HG03139 (cell line): ENCODE data around the gene CRYBA4.

Experiments used
- ATAC-seq: cut with Tn5 transposase; IDR thresholded peaks from one replicate; pipeline ENCODE4 v1.9.1; 2021; ENCODE audit not compliant: unreplicated experiment

The CRYBA4 gene

DNA sequence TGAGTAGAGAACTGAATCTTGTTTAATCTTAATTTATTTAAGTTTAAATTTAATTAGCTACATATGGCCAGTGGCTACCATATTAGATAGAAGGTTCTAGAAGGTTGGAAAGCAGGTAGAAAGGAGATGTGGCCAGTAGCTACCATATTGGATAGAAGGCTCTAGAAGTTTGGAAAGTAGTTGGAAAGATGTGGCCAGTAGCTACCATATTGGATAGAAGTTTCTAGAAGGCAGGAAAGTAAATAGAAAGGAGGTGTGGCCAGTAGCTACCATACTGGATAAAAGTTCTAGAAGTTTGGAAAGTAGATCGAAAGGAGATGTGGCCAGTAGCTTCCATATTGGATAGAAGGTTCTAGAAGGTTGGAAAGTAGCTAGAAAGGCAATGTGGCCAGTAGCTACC lies 2.2 kb downstream of the CRYBA4 start:
- ATAC-seq, result no peak

DNA sequence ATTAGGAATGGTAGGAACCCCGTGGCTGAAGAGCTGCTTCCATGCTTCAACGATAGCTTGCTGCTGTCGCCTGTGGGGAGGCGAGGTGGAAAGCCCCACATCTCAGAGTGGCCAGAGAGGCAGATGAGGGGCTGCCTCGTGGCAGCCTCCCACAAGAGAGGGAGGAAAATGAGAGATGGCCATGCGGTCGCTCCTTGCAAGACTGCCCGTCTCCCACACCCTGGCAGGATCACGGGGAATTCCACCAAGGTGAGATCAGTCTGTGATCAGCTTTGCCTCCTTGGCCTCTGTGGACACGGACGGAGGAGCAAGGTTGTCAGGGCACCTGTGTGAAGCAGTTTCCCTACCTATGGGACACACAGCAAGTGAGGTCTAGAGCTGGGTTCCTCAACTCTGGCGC lies 3.0 kb downstream of the CRYBA4 start:
- no peak for ATAC-seq

DNA sequence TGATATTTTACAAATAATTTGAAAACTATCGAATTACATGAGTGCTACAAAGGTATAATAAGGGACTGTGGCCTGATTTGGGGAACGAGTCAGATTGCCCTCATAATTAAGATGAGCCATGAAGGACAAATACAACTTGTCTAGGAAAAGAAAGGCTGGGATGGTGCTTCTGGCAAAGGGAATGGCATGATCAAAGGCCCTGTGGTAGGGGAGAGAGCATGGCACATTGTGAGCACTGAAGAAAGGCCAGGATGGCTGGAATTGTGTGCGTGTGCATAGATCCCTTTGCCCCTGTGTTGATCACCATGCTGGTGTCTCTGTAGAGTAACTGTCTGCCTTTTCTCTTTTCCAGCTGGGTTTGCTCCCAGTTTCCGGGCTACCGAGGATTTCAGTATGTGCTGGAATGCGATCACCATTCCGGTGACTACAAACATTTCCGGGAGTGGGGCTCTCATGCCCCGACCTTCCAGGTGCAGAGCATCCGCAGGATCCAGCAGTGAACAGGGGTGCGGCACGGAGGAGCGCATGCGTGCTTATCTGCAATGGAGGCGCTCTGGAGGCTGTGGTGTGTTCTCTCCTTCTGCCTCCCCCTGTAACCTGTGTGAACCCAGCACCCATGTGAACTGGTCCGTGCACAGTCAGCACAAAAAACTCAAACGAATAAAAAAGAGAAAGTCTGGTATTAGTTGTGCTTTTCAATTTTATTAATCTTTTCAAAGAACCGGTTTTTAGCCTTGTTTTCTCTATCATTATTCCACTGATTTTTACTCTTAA lies 8.4 kb downstream of the CRYBA4 start:
- no peak for ATAC-seq

DNA sequence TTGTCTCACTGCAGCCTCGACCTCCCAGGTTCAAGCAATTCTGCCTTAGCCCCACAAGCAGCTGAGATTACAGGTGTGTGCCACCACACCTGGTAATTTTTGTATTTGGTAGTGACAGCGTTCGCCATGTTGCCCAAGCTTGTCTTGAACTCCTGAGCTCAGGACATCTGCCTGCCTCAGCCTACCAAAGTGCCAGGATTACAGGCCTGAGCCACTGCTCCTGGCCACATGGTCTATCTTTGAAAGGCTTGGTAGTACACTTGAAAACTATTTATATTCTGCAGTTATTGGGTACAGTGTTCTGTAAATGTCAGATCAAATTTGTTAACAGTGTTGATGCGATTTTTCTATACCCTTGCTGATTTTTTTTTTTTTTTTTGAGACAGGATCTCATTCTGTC lies 9.5 kb downstream of the CRYBA4 start:
- ATAC-seq, result no peak

GRCh38 chr22:26632422-26633155 lies 10.8 kb downstream of the CRYBA4 start:
- ATAC-seq, result no peak

DNA sequence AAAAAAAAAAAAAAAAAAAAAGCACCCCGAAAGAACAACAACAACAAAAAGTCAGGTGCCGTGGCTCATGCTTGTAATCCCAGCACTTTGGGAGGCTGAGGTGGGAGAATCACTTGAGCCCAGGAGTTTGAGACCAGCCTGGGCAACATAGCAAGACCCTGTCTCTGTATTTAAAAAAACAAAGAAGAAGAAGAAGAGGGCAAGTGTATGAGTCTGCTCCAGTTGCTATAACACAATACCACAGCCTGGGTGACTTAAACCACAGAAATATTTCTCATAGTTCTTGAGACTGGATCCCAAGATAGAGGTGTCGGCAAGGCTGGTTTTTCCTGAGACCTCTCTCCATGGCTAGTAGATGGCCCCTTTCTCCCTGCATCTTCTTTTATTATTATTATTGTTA lies 12.4 kb downstream of the CRYBA4 start:
- no peak for ATAC-seq

DNA sequence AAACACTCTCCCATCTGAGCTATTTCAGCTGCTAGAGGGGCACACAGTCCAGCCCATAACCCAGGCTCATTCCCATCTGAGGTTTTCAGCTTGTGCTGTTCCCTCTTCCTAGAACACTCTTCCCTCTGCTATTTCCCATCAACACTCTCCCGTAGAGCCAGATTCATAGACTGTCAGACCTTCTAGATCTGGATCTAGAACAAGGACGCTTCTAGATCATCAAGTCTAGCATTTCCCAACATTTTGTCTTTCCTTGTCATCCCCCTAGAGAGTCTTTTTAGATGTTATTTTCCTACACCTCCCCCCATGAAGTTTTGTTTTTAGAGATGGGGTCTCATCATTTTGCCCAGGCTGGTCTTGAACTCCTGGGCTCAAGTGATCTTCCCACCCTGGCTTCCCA lies 13.4 kb downstream of the CRYBA4 start:
- ATAC-seq, result no peak

DNA sequence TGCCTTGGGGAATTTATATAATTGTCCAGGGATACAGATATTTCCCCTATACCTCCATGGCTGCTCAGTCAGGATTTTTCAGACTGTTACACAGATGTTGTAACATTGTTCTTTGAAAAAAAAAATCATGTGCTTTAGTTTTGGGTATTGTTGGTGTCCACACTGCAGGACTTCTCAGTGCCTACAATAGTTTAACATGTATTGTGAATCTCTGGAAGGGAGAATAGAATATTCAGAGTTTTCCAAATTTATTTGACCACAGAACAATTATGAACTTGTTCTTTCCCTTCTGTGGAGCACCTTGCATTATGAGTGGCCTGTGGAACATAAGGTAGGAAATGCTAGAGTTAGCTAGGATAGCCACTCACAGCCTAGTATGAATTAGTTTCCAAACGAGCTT lies 14.5 kb downstream of the CRYBA4 start:
- no peak for ATAC-seq

DNA sequence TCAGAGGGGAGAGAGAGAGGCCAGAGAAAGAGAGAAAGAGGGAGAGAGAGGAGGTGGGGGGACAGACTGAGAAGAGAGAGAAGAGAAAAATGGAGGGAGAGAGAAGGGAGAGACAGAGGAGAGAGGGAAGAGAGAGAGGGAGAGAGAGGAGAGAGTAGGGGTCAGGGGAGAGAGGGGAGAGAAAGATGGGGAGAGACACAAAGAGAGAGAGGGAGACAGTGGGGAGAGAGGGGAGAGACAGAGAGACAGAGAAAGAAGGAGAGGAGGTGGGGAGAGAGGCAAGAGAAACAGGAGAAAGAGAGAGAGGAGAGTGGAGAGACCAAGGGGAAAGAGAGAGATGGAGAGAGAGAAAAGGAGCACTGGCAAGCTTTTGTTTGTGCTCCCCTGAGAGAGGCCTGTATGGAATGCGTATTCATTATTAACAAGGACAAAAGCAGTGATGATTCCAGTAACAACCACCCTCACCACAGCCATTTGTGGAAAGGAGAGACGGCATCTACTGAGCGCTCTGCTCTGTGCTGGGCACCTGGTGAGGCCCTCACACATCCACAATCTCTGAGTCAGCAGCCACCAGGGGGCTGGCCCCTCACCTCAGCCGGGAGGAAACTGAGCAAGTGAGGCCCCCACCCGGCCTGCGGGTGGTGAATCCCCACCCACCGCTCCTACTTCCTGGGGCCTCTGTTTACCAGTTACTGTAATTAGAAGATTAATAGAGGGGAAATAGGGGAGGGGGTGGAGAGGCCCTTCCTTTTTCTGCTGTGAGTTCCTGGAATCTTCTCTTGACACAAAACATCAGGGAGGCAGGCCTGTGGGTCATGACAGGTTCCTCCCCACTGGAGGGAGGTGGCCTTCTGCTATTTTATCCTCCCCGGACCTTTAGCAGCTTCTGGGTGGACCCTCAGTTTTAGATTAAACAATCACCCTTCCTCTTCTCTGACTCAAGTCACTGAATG lies 21.0 kb downstream of the CRYBA4 start:
- ATAC-seq, result no peak

- ATAC-seq, result no peak
Measured at GRCh38 chr22:26643418-26644100, 21.8 kb downstream of the CRYBA4 start.

DNA sequence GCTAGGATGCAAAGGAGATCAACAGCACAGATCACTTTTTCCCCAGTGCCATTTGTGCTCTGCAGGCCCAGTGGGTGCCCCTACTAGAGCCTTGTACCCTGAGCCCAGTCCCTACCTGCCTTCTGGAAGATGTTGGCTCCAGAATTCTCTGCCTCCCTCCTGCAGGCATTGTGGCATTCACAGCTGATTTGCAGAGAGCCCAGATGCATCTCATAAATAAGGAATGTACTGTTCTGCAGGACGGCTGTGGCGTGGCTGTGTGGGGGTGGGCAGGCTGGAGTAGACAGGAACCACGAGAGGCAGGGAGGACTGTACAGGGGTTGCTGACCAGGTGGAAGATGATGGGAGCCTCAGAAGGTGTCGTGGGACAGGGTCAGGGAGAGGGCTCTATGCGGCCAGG lies 24.4 kb downstream of the CRYBA4 start:
- ATAC-seq, result no peak

DNA sequence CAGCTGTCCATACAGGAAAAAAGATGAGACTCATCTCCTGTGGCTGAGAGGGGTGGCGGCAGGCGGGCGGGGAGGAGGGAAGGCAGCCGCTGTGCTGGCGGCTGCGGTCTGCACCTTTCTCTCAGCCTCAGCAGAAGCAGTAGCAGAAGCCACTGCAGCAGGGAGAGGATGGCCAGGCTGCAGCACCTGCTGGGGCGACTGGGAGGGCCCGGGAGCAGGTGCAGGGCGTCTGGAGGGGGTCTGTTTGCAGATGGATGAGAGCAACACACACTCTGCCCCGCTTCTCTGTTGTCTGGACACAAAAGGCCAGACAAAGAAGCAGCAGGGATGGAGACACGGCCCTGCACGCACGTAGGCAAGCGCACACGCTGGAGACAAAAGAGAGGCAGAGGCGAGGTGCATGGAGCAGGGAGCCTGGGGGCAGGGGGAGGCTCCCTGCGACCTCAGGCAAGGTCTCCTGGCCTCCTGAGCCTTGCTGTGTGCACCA lies 26.3 kb downstream of the CRYBA4 start:
- no peak for ATAC-seq

DNA sequence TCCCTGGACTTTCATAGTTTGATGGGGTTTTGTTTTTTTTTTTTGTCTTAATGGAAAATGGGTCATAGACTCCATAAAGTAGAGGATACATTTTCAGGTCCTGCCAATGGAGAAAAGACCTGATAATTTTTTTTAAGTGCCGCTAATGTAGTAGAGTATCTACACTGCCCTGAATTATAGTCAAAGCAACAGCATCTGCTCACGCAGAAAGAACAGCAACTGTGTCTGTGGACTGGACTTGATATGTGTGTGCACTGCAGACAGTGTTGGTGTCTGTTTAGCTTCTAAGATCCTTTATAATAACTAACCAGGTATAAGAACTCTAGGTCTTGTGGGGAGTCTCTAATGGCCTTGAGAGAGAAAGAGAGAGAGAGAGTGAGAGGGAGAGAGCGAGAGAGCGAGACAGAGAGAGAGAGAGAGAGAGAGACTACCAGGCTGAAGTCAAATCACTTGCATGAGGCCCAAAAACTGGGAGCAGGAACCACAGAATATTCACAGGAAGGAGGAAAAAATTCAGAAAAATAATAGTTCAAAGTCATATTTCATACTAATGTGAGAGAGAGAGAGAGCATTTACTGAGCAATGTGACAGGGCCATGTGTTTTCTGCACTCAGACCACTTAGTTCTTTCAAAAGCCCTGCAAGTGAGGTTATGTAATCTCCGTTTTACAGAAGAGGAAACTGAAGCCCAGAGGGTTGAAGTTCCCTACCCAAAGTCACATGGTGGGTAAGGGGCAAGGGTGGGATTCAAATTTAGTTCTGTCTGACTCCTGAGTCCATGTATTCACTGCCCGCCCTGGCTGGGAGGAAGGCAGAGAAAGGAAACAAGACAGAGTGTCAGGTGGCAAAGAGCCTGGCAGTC lies 27.0 kb downstream of the CRYBA4 start:
- ATAC-seq, result no peak

GRCh38 chr22:26650722-26651421 lies 29.1 kb downstream of the CRYBA4 start:
- ATAC-seq, result no peak

DNA sequence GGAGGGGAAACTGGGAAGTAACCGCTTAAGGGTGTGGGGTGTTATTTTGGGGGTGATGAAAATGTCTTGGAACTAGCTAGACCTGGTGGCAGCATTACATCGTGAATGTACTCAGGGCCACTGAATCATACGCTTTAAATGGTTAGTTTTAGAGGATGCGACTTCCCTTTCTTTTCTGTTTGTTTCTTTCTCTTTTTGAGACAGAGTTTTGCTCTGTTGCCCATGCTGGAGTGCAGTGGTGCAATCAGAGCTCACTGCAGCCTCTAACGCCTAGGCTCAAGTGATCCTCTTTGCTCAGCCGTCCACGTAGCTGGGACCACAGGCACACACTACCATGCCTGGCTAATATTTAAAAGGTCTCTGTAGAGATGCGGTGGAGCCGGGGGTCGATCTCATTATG lies 30.1 kb downstream of the CRYBA4 start:
- ATAC-seq, result no peak

DNA sequence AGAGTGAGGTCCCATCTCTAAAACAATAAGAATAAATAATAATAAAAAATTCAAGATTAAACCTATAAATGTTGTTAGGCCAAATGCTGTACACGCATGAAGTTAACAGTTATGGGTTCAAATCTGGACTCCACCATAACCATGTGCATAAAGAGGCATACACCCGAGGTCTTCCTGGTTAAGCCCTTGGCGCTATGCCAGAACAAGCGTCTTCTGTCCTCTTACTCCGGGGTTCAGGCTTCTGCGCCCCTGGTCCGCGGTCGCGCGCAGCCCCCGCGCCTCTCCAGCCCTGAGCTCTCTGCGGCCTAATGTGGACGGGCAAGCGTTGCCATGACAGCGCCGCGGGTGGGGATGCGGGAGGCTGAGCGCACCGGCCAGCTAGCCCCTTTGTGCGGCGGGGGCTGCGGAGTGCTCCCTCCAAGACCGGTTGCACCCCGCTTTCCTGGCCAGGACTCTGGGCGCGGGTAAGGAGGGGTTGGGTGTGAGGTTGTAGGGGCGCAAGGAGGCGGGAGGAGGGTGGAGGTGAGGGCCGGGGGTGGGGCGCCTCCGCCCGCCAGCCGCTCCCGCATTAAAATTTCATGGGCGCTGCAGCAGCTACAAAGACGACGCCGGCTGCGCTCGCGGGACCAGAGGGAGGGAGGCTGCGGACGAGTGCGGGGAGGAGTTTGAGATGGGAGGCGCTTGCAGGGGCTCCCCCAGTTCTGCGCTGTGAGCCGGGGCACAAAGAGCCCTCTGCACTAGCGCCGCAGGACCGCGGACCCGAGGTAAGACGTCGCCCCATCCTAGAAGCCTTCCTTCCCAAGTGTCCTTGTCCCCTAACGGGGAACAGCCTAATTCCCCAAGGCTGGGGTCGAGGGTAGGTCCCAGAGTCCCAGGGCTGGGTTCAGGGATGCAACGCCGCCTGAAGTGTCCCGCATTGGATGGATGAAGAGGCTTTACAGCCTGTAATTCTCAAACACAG lies 35.4 kb downstream of the CRYBA4 start, which contains the start of gene MIAT:
Gene MIAT (plus strand): TSS at position 698 of the 961 bp plus-strand sequence.
- no peak for ATAC-seq

- no peak for ATAC-seq
Measured at GRCh38 chr22:26658161-26658560, 36.4 kb downstream of the CRYBA4 start.
